IPS-18c (cell line): ENCODE data around the gene RREB1.
"Not testable (repeated sequence)": the region's sequence is repeated elsewhere in the genome, so short reads cannot be mapped to it uniquely, and the experiment has no call there.

Experiments
- H3K4me3 ChIP-seq: 2 replicates; pipeline ENCODE4 v1.7.0; 2013; ENCODE audit warnings: low read depth, mild to moderate bottlenecking, low read length, moderate library complexity; ENCODE audit not compliant: insufficient read depth
- H3K9me3 ChIP-seq: one replicate; pipeline ENCODE4 v1.6.1; 2013; ENCODE audit warnings: mild to moderate bottlenecking, low read length, moderate library complexity; ENCODE audit not compliant: control insufficient read depth, insufficient read depth

RREB1 gene

GRCh38 chr6:7148100-7148822, 40.5 kb downstream of the RREB1 start:
- Histone ChIP-seq H3K9me3 (no peaks in the 10 kb centered on the region), H3K4me3 (no peak overlapping the region)

- Histone ChIP-seq H3K9me3 (no peaks in the 10 kb centered on the region), H3K4me3 (no peak overlapping the region)
These were observed 42.8 kb downstream of the RREB1 start for GRCh38 chr6:7150381-7151064.

- H3K9me3 ChIP-seq, result no peaks in the 10 kb centered on the region
- H3K4me3 ChIP-seq, result no peak overlapping the region
These were observed 43.6 kb downstream of the RREB1 start for GRCh38 chr6:7151381-7151780.

GRCh38 chr6:7152462-7152861, 44.7 kb downstream of the RREB1 start:
- H3K9me3 ChIP-seq, result no peaks in the 10 kb centered on the region

GRCh38 chr6:7153789-7154188, 46.0 kb downstream of the RREB1 start:
- H3K4me3 ChIP-seq, result no peak overlapping the region
- no peaks in the 10 kb centered on the region for H3K9me3 ChIP-seq

More at GRCh38 chr6:7152462-7152861, 44.7 kb downstream of the RREB1 start:
- no peak overlapping the region for H3K4me3 ChIP-seq

- no peaks in the 10 kb centered on the region for H3K9me3 ChIP-seq
- no peak overlapping the region for H3K4me3 ChIP-seq
These were observed 46.8 kb downstream of the RREB1 start for GRCh38 chr6:7154341-7155139.

- H3K4me3 ChIP-seq, result no peak overlapping the region
- no peaks in the 10 kb centered on the region for H3K9me3 ChIP-seq
These were observed 48.3 kb downstream of the RREB1 start for GRCh38 chr6:7155871-7156579.

- Histone ChIP-seq H3K4me3 (no peak overlapping the region), H3K9me3 (no peaks in the 10 kb centered on the region)
These were observed 49.0 kb downstream of the RREB1 start for GRCh38 chr6:7156643-7157278.

- not testable (repeated sequence) for H3K9me3 ChIP-seq, H3K4me3 ChIP-seq
These were observed 49.5 kb downstream of the RREB1 start for GRCh38 chr6:7157307-7157706.

GRCh38 chr6:7157752-7158616, 50.2 kb downstream of the RREB1 start:
- Histone ChIP-seq H3K4me3 (no peak overlapping the region), H3K9me3 (no peaks in the 10 kb centered on the region)

GRCh38 chr6:7159790-7160525, 52.2 kb downstream of the RREB1 start:
- Histone ChIP-seq H3K4me3 (no peak overlapping the region), H3K9me3 (no peaks in the 10 kb centered on the region)

GRCh38 chr6:7161253-7161623, 53.5 kb downstream of the RREB1 start:
- Histone ChIP-seq H3K4me3 (no peak overlapping the region), H3K9me3 (no peaks in the 10 kb centered on the region)

- Histone ChIP-seq H3K4me3 (no peak overlapping the region), H3K9me3 (no peaks in the 10 kb centered on the region)
These were observed 54.1 kb downstream of the RREB1 start for GRCh38 chr6:7161845-7162244.

GRCh38 chr6:7163661-7164071, 55.9 kb downstream of the RREB1 start:
- no peaks in the 10 kb centered on the region for H3K9me3 ChIP-seq

GRCh38 chr6:7164536-7165001, 56.8 kb downstream of the RREB1 start:
- Histone ChIP-seq H3K9me3 (no peaks in the 10 kb centered on the region), H3K4me3 (no peak overlapping the region)

More at GRCh38 chr6:7163661-7164071, 55.9 kb downstream of the RREB1 start:
- H3K4me3 ChIP-seq, result no peak overlapping the region
